CD4-positive, alpha-beta T cell treated with Interleukin-6 for 4 hours (primary cell): ENCODE measurements around the gene ZC3H6.
"Not testable (repeated sequence)": the region's sequence is repeated elsewhere in the genome, so short reads cannot be mapped to it uniquely, and the experiment has no call there.

Source experiments
- DNase-seq: peaks from one replicate; pipeline ENCODE4 v3.0.0-alpha.2; 2020; ENCODE audit warnings: mixed read lengths

Gene ZC3H6

DNA sequence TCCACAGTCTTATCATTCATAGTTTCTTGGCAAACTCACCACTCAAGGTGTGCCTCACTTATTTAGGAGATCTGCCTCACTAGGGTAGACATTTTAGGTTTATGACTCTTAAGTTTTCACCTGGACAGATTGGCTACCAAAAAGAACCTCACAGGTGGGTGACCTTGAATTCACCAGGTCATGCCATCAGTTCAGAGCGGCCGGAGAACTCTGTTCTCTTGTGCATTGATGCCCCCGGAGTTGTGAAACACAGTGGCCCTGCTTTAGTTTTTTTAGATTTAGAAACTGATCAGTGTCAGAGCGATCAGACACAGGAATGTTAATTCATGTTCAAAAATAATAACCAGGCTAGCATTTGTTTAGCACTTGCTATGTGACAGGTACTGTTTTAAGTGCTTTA is 6.7 kb downstream of the ZC3H6 start:
- not testable (repeated sequence) for DNase-seq

DNA sequence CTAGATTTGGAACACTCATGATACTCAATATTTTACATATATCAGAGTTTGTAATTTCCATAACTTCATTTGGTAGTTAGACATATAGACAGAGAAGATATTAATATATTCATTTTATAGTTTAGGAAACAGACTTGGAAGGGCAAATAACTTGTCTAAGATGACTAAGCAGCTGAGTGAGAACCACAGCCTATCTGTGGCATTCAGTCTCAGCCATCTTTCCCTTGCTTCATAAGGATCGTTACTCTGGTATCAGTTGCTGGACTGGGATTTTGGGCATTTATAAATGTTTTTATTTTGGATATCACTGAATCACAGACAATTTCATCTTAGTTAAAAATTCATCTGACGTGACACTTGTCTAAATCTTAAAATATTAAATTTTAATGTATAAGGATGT is 8.1 kb downstream of the ZC3H6 start:
- DNase-seq = not testable (repeated sequence)

- no peak for DNase-seq
These were observed 14.7 kb downstream of the ZC3H6 start for GRCh38 chr2:112290088-112290487.

DNA sequence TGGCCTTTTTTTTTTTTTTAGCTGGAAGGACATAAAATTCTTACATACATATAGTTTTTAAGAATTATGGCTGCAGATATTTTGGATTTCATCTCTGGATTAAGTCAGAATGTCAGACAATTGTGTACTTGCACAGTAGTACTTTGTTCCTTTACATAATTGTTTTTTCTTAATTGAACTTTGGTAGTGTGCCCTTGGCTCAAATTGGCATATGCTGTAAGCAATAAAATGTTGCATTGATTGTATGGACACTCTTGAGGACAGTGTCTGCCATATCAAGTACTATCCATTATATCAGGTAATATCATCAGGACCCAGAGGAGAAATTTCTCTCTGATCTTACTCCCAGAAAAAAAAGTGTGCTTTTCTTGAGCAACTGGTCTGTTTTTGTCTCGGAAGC is 15.3 kb downstream of the ZC3H6 start:
- no peak for DNase-seq

DNA sequence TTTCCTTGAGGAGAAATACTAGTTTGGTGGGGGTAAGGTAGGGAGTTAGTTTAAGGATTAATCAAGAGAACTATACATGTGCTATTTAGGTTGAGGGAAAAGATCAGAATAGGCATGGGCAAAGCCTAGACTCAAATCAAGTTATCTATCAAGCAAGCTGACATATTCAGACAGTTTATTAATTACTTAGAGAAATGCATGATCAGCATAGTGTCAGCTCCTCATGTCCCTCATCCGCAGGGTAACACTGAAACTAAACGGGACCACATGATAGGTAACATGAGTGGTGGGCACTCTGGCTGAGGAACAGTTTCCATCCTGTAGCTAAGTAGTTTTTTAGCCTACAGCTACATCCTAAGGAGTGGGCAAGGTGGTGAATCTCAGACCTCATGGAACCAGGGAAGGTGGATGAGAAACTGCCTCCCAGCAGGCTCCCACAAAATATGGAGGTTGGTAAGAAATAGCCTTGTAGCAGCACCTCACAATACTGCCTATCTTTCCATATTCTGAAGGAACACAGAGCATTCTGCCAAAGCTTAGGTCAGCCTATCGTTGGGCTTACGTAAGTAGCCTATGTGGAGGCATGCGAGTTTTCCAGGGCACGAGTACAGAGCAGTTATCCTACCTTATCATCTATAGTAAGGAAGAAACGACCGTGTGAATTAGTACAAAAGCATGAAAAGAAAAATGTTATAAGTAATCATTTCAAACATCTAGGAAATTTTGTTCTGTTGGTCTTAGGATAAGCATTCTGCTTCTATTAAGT is 18.4 kb downstream of the ZC3H6 start:
- DNase-seq = no peak

GRCh38 chr2:112295407-112296078 is 20.1 kb downstream of the ZC3H6 start:
- no peak for DNase-seq

GRCh38 chr2:112296407-112296806 is 21.0 kb downstream of the ZC3H6 start:
- DNase-seq = no peak

DNA sequence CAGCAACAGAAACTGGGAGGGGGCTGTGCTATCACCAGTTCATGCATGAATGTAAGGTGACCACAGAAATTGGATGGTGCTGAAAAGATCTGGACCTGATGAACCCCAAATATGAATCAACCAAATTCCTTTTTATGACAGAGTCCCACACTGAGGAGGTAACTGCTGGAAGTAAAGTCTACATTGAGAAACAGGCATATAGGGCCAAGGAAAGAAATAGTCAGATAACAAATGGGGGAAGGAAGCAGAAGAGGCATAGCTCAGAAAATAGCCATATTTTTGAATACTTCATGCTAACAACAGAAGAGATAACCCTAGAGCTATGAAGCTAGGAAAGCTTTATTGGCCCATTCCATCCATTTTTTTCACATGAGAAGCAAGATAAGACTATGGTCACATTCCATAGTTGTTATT is 25.8 kb downstream of the ZC3H6 start:
- DNase-seq = no peak

GRCh38 chr2:112301973-112302372 is 26.6 kb downstream of the ZC3H6 start:
- no peak for DNase-seq

GRCh38 chr2:112304298-112304941 is 29.0 kb downstream of the ZC3H6 start:
- no peak for DNase-seq

DNA sequence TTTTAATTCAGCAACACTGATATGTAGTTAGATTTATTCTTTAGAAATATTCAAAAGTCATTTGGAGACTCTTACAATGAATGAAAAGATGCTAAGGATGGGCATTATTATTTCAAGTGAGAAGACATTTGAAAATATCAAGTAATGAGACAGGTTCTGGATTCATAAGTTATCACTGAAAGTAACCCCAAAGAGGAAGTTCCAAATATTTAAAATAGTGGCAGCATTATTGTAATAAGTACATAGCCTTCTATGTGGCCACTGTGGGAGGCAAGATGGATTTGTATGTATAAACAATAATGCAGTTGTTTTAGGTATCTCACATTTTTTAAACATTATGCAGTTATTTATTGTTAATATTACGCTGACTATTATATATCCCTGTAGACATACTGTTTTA is 29.7 kb downstream of the ZC3H6 start:
- no peak for DNase-seq

- no peak for DNase-seq
These were observed 35.5 kb downstream of the ZC3H6 start for GRCh38 chr2:112310906-112311305.

DNA sequence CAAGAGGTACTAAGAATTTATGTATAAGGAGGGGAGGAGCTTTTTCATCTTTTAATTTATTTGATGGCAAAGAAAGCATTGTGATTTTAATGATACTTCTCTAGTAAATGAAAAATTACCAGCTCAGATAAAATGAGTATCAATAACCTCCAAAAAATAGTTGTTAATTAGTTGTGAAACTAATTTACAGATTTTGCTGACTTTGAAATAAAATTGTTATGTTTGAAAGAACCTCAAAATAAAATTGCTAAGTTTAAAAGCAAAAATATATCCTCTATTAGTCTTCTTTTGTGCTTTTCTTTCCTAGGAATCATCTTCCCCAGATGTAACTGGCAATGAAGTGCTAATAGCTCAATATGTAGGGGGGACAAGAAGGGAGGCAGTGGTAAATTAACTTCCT is 36.5 kb downstream of the ZC3H6 start:
- DNase-seq = no peak

DNA sequence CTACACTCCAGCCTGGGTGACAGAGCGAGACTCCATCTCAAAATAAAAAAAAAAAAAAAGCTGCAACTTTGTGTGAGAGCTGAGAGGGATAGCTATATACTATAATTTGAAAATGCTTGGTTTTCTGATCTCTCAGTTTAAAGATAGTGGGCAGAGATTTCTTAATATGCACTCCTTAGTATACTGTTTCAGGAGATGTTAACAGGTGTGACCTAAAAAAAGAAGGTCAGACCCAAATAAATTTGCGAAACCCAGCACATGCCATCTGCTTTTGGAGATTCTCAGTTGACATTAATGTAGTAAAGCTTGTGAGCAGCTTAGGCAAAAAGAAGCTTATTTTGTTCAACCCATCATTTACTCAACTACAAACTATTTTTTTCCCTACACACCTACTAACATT is 37.4 kb downstream of the ZC3H6 start:
- no peak for DNase-seq

DNA sequence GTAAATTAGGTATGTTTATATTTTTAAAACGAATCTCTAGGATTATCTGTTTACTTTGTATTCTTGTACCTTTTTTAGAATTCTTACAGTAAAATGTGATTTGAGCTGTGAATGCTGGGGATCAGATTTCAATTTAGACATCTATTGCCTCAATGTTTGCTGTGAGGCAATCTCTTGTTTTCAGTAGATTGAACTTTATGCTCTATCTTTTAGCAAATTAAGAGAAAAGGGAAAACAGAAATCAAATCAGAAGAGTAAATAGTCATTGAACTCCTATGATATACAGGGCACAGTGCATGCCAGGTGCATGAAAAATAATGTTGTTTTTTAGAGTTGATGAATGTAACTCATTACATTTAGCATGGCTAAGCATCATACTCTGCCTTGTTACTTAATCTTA is 39.5 kb downstream of the ZC3H6 start:
- DNase-seq = no peak

DNA sequence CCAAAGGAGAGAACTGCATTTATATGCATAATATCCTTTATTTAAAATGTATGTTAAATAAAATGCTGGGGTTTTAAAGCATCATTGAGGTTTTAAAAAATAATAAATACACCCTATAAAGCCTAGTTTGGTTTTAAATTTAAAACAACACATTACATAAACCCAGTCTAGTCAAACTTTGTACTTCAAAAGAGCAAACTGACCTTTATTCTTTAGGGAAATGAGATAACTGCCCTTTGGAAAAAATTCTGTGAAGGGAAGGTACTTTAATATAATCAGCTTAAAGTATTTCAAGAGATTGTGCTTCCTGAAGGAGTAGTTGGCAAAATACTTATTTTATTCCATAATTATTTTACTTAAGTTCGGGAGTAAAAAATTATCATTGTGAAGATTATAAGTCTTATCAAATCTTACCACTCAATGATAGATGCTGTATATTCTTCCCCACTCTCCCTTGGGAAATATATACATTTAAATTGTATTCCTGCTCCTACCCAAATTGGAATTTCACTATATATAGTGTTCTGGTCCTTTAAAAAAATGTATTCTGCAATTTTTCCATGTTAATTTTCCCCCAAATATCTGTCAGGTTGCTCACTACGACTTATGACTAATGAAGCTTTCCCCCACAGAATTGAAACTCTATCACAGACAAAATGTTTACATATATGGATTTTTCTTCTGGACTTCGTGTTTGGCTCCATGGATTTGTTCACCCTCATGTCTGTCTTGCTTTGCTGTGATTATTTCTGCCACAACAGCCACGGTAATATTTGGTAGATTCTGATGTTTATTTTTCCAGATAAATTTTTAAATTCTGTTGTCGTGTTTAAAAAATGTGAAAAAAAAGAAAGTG is 42.1 kb downstream of the ZC3H6 start:
- DNase-seq = no peak

DNA sequence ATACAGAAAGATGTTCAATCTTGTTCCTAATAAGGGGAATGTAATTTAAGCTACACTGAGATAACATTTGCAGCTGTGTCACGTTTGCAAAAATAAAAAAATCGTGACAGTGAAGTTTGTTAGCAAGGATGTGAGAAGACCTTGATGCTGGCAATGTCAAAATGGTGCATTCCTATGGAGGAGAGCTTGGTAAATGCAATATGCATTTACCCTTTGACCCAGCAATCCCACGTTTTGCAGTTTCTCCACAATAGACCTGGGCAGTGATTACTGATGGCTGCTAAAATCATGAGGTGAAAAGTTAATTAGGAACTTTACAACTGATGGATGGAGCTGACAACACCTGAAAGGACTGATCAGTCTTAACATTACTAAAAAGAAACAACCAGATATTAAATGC is 43.1 kb downstream of the ZC3H6 start:
- DNase-seq = no peak

- DNase-seq = no peak
These were observed 46.3 kb downstream of the ZC3H6 start for GRCh38 chr2:112321375-112322320.

- DNase-seq = no peak
These were observed 47.5 kb downstream of the ZC3H6 start for GRCh38 chr2:112322919-112323318.

- DNase-seq = no peak
These were observed 56.8 kb downstream of the ZC3H6 start for GRCh38 chr2:112332123-112332696.

GRCh38 chr2:112335600-112335999 is 60.2 kb downstream of the ZC3H6 start:
- DNase-seq = no peak

DNA sequence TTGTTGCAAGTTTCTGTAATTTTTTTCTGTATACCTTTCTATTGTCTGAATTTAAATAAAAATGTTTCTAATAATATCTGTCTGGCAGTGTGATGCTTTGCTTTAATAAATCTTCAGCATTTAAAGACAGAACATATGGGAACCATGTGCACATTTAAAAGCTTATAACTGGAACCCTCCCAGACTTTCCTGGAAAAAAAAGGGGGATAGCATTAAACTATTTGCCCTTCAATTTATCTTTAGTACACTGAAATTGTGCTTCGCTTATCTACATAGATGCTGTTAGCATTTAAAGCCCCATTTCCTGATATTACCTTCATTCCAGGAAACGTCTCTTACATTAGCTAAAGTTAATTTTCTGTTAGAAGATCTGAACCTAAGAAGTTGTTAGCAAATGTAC is 64.6 kb downstream of the ZC3H6 start:
- DNase-seq = no peak
